Mesodermal cell (in vitro differentiated cells): ENCODE data around the gene CD72. TPM values are rescaled to one million over a fixed set of nuclear protein-coding genes. Genes with fewer than 3 reads are reported as not detected.
A peak's percentile ranks its signal among the peaks of the same experiment; 100 is the strongest.

ENCODE experiments used
- H3K27ac ChIP-seq: 2 replicates; pipeline ENCODE4 v1.7.0; 2013; ENCODE audit warnings: mild to moderate bottlenecking, low read depth, low read length, moderate library complexity; ENCODE audit not compliant: severe bottlenecking
- H3K36me3 ChIP-seq: 2 replicates; pipeline ENCODE4 v1.7.1; 2013; ENCODE audit warnings: mild to moderate bottlenecking, low read length, moderate library complexity; ENCODE audit not compliant: control insufficient read depth, insufficient read depth
- H3K4me1 ChIP-seq: one replicate; pipeline ENCODE4 v1.7.1; 2013; ENCODE audit warnings: mild to moderate bottlenecking, low read length; ENCODE audit not compliant: insufficient read depth, control insufficient read depth, poor library complexity, severe bottlenecking
- H3K4me3 ChIP-seq: 2 replicates; pipeline ENCODE4 v1.7.0; 2013; ENCODE audit warnings: low read length, control low read depth, mild to moderate bottlenecking; ENCODE audit not compliant: insufficient read depth, poor library complexity, severe bottlenecking; ENCODE audit errors: extremely low read depth
- H3K9me3 ChIP-seq: 2 replicates; pipeline ENCODE4 v1.7.1; 2013; ENCODE audit warnings: mild to moderate bottlenecking, low read length, moderate library complexity; ENCODE audit not compliant: control insufficient read depth
- WGBS, 2 experiments: methylation state at CpG; one replicate each; pipeline ENCODE4 v1.1.5; 2013; ENCODE audit warnings: missing lambda C conversion rate in 2 of 2; ENCODE audit not compliant: insufficient coverage in 2 of 2; 5-methylcytosine and 5-hydroxymethylcytosine counted together
- polyA plus RNA-seq, 2 experiments: library from polyadenylated mRNA; stranded (reverse); fragments of 50-300 nt; gene quantifications; one replicate each; pipeline ENCODE4 v1.2.3, GENCODE V29; 2013

The CD72 gene, protein sequence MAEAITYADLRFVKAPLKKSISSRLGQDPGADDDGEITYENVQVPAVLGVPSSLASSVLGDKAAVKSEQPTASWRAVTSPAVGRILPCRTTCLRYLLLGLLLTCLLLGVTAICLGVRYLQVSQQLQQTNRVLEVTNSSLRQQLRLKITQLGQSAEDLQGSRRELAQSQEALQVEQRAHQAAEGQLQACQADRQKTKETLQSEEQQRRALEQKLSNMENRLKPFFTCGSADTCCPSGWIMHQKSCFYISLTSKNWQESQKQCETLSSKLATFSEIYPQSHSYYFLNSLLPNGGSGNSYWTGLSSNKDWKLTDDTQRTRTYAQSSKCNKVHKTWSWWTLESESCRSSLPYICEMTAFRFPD
- 7.0 TPM for polyA plus RNA-seq (2013, experiment 1 of 2)
- polyA plus RNA-seq (2013, experiment 2 of 2), result 6.4 TPM

DNA sequence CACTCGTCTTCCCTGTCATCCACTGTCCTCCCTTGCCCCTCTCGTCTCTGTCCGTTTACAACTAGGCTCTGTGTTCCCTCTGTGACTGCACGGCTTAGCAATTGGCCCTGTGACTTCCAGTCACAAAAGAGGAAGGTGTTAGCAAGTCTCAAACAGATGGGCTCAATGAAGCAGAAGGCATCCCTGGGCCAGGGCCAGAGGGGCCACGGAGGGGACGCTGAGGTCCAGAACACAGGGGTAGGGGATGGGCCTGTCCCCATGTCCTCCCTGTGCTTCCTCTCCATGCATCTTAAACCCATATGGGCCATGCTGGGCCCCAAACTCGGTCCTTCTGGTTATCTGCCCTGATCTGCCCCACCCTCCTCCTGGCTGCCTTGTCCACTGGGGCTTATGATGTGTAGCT, at the start of gene CD72:
Gene CD72, minus strand, starts transcription at position 89 of the 403 bp plus-strand sequence. CDS start 110 bp downstream, outside the sequence.
- H3K27ac ChIP-seq, result no peak within 1 kb of the TSS
- peak within 1 kb of the TSS; percentile 18 for H3K4me3 ChIP-seq
- no peaks in the 10 kb centered on the region for H3K9me3 ChIP-seq
- WGBS, 2 experiments, result 90 to 93% methylated on average over 5 to 6 of the region's 7 CpGs
- no peaks in the 10 kb centered on the region for H3K4me1 ChIP-seq
- H3K36me3 ChIP-seq, result no peaks in the 10 kb centered on the region

DNA sequence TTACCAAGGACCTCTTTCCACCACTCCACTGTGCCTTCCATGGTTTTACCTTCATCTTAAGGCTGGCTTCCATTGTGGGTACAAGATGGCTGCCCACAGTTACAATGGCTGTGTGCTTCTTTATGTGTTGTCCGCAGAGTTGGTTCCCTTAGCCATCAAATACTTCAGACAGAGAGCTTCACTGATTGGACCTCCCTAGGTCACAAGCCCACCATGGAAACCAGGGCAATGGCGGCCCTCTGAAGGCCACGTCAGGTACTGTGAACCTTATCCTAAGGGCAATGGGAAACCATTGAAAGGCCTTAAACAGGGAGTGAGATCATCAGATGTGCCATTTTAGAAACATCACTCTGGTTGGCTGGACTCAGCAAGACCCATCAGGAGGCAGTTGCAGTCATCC, 49.7 kb upstream of the CD72 start:
- no peaks in the 10 kb centered on the region for H3K9me3 ChIP-seq
- peaks cover 15% of the 10 kb centered on the region for H3K4me1 ChIP-seq
- no peak overlapping the region for H3K27ac ChIP-seq
- H3K4me3 ChIP-seq, result no peak overlapping the region
- 86 to 100% methylated on average over 1 to 2 of the region's 3 CpGs for WGBS, 2 experiments
- H3K36me3 ChIP-seq, result no peaks in the 10 kb centered on the region

DNA sequence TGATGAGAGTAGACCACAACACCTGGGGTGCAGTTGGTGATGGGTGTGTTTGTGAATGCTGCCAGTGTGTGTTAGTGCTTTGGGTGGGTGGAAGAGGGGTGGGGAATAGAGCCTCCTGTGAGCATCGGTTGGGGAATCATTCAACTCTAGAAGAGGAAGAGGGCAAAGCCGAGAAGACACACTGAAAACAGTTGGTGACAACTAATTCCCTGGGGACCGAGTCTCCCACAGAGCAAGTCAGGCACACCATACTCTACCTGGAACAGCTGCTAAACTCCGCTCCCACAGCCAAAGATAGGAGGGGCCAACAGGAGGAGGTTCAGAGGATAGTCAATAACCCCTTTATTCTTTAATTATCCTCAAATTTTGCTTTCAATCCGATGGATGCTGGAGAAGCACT, 48.3 kb upstream of the CD72 start:
- Histone ChIP-seq H3K4me3 (no peak overlapping the region), H3K27ac (no peak overlapping the region), H3K36me3 (peaks cover 10% of the 10 kb centered on the region), H3K4me1 (peaks cover 21% of the 10 kb centered on the region), H3K9me3 (no peaks in the 10 kb centered on the region)
- WGBS, 2 experiments, result 73 to 94% methylated on average over 2 of the region's 5 CpGs

DNA sequence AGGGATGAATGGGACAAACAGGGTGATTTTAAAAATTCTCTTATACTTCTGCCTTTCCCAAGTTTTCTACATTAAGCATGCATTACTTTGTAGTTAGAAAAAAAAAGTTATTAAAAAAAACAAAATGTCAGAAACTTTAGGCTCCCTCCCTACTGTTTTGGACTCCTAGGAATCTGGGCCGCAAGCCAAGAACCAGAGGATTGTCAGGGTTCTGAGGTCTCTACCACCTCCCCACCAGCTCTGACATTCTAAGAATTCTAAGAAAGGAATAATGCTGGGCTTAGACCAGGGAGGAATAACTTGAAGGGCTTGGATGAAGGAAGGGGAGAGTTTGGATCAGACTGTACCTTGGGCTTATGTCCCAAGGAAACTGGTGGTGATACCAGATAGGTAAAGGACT, 47.8 kb upstream of the CD72 start:
- Histone ChIP-seq H3K4me1 (peaks cover 22% of the 10 kb centered on the region), H3K27ac (no peak overlapping the region), H3K36me3 (peaks cover 11% of the 10 kb centered on the region), H3K4me3 (no peak overlapping the region), H3K9me3 (no peaks in the 10 kb centered on the region)
- 100% methylated on average over 1 of the region's 1 CpG; no CpG with 5 or more reads in 1 of the 2 experiments for WGBS, 2 experiments

DNA sequence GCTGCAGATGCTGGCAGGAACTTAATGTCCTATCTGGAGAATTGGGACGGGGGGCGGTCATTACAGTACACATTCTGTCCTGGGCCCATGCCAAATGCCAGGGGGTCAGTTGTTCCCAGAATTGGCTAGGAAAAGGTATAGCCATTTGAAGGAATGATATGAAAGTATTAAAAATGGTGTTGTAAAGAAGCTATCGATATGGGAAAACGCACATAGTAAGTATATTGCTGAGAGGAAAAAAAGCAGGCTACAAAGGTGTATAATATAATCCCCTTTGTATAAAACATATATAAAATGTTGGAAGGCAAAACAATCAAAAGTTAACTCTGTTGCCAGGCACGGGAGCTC, 47.2 kb upstream of the CD72 start:
- peaks cover 17% of the 10 kb centered on the region for H3K36me3 ChIP-seq
- peaks cover 25% of the 10 kb centered on the region for H3K4me1 ChIP-seq
- no peaks in the 10 kb centered on the region for H3K9me3 ChIP-seq
- 58 to 74% methylated on average over 2 of the region's 5 CpGs for WGBS, 2 experiments
- no peak overlapping the region for H3K27ac ChIP-seq
- peak overlapping the region; percentile 56 for H3K4me3 ChIP-seq

DNA sequence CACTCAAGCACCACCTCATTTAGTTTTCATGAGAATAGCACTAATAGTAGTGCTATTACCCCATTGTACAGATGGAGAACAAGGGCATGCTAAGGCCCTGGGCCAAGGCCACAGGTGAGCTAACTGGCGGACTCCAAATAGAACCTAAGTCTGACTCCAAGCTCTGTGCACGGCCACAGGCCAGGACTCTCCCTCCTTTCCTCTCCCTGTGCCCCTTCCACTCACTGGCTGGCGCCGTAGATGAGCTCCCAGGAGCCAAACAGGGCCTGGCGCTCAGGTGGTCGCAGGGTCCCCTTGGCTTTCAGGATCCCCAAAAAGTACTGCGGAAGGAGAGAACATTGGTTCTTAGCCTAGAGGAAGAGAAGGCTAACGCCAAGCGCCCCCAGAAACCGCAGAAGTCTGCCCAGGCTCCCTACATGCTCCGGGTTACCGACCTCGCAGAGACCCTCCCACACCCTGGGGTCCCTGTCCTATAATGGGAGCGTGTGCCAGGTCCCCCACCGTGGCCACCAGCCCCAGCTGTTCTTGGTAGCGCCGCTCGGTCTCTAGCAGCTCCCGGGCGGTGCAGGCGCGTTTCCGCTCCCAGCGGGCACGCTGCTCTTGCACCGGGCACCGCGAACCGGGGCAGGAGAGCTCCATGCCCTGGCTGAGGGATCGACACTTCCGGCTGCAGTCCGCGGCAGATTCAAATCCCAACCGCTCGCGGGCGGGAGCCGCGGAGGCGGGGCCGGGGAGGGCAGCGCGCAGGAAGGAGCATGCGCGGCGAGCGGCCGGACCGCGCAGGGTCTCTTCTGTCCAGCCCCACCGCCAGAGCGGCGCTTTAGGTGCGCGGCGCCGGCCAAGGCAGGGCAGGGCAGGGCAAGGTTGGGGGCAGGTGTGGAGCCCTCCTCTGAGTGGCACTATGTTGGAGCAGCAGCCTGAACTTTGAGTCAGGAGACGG, 46.6 kb upstream of the CD72 start, which contains the start of gene ARHGEF39:
Gene ARHGEF39, minus strand, starts transcription at position 665 of the 940 bp plus-strand sequence. Its CDS starts 26 bp downstream, at position 639.
- Histone ChIP-seq H3K4me1 (peaks cover 25% of the 10 kb centered on the region), H3K27ac (no peak within 1 kb of the TSS), H3K4me3 (peak within 1 kb of the TSS; percentile 56), H3K36me3 (peaks cover 23% of the 10 kb centered on the region), H3K9me3 (no peaks in the 10 kb centered on the region)
- WGBS, 2 experiments, result 7 to 9% methylated on average over 42 to 49 of the region's 58 CpGs

DNA sequence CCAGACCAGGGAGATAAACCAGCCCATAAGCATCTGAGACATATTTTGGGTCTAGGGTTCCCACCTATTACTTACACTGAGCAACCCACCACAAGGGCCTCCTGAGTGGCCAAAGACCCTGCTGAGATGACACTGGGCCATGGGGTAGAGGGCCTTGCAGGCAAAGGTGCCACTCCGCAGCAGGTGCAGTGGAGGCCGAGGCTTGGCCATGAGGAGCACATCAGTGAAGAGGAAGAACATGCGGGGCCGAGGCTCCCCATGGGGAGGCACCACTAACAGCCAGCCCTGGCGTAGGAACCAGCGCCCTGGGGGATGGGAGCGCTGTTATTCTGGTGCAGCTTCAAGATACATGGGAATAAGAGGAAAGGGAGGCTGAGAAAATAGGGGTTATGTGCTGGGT, 44.2 kb upstream of the CD72 start:
- Histone ChIP-seq H3K4me1 (peaks cover 28% of the 10 kb centered on the region), H3K27ac (no peak overlapping the region), H3K36me3 (peaks cover 23% of the 10 kb centered on the region), H3K9me3 (no peaks in the 10 kb centered on the region), H3K4me3 (no peak overlapping the region)
- 95 to 96% methylated on average over 6 to 7 of the region's 7 CpGs for WGBS, 2 experiments

DNA sequence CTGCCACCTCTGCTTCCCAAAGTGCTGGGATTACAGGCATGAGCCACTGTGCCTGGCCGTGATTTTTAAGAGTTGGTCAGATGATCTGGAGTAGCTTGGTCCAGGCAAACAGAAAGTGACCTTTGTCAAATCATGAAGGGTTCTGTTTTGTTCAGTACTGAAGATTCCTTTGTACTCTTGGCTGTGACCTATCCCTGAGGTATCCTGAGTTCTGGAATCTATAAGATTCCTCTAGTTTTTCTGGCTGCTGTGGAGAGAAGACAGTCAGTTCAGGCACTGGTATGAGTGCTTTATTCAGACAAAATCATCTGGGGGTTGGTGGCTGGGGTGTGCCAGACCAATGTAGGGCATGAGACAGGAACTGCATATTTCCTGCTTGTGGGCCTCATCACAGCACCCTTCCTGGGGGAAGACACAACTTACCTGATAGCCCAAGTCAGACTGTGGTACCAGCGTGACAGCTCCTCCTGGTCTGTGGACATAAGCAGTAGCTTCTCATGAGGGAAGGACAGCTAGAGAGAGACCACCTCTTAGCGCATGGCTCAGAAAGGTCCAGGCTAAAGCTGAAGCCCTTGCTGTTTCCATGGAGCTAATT, 43.6 kb upstream of the CD72 start:
- Histone ChIP-seq H3K27ac (no peak overlapping the region), H3K36me3 (peaks cover 23% of the 10 kb centered on the region), H3K9me3 (no peaks in the 10 kb centered on the region), H3K4me1 (peaks cover 28% of the 10 kb centered on the region), H3K4me3 (no peak overlapping the region)
- 81 to 90% methylated on average over 3 of the region's 3 CpGs for WGBS, 2 experiments

DNA sequence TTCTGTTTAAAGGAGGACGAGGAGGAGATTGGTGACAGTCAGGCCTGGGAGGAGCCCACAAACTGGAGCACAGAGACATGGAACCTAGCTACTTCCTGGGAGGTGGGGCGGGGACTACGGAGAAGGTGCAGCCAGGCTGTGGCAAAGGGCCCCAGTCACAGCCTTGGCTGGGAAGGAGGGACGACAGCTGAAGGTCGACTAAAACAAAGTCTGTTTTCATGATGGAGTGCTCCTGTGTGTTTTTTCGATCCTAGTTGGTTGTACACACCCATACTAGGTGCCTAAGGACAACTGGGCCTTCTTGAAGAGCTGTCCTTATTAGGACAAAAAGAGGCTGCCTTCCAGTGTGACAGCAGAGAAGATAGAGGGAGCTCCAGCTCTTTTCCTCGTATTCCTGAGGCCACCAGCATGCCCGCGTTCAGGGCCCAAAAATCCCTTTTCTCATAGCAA, 42.8 kb upstream of the CD72 start:
- peaks cover 28% of the 10 kb centered on the region for H3K4me1 ChIP-seq
- whole genome bisulfite sequencing, 2 experiments, result 84 to 86% methylated on average over 6 of the region's 9 CpGs
- peaks cover 23% of the 10 kb centered on the region for H3K36me3 ChIP-seq
- H3K4me3 ChIP-seq, result no peak overlapping the region
- no peak overlapping the region for H3K27ac ChIP-seq
- no peaks in the 10 kb centered on the region for H3K9me3 ChIP-seq

DNA sequence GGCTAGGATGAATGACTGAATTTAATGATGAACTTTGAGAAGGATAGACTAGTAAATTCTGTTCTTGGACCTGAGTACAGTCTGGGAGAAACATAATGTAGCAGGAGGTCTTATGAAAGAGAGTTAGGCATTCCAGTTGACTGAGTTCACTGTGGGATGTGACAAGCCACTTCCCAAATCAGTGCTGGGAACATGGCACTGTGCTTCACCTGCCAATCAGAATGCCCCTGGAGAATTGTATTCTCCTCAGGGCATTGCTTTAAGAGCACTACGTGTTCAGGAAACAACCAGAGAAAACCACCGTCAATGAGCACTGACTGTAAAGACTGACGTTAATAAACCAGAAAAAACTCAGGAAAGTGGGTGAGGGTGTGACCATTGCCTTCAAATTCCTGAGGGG, 41.1 kb upstream of the CD72 start:
- H3K4me1 ChIP-seq, result peaks cover 23% of the 10 kb centered on the region
- H3K27ac ChIP-seq, result no peak overlapping the region
- peaks cover 23% of the 10 kb centered on the region for H3K36me3 ChIP-seq
- peak overlapping the region; percentile 70 for H3K4me3 ChIP-seq
- no peaks in the 10 kb centered on the region for H3K9me3 ChIP-seq
- 92 to 100% methylated on average over 3 of the region's 3 CpGs for WGBS, 2 experiments
